HepG2 (cell line): ENCODE data around the gene POLR1E. TPM values are rescaled to one million over a fixed set of nuclear protein-coding genes. Genes with fewer than 3 reads are reported as not detected.

Source experiments
- ATAC-seq: fragments of 200-7000 bp; cut with Tn5 transposase; 3 replicates; pipeline ENCODE4 v1.9.1; 2020; ENCODE audit warnings: mild to moderate bottlenecking, moderate library complexity
- BruUV-seq: library from RNA; stranded (reverse); fragments of 400-500 nt; replicated peaks from 2 replicates; lab custom pipeline; 2021; lab: Mats Ljungman, UMichigan
- CTCF ChIA-PET: fragments of 300-600 bp; formaldehyde crosslinking; extraction: SDS; loops from one replicate; lab custom pipeline; 2021; ENCODE audit warnings: low total read pairs, inconsistent platforms, low intra/inter-chr PET ratio; lab: Yijun Ruan, JAX
- POLR2A ChIA-PET: fragments of 350-600 bp; sonication (Branson Sonifier 250); formaldehyde crosslinking; loops from one replicate; lab custom pipeline; 2020; ENCODE audit warnings: antibody characterized with exemption, inconsistent platforms; lab: Yijun Ruan, JAX
- DNase-seq: peaks from one replicate; pipeline ENCODE4 v3.0.0-alpha.2; 2015; ENCODE audit warnings: low spot score
- FAIRE-seq: peaks from 3 replicates; lab custom pipeline; 2011; peaks lifted over from hg19 to GRCh38; lab: Jason Lieb, UNC
- H2AFZ ChIP-seq: one replicate; pipeline ENCODE4 v1.6.1; 2011; ENCODE audit warnings: low read length, inconsistent platforms
- H3K27ac ChIP-seq: fragments of 300-600 bp; 3 replicates; pipeline ENCODE4 v1.8.0; 2011; ENCODE audit warnings: mixed run types, mild to moderate bottlenecking, mixed read lengths, low read length, inconsistent platforms; ENCODE audit not compliant: insufficient read depth; ENCODE audit errors: extremely low read length
- H3K27me3 ChIP-seq, 2 experiments: fragments of 200-600 bp in 1 of 2; 2 replicates in 1 of 2; 3 replicates in 1 of 2; pipeline versions ENCODE4 v1.6.0 to v1.8.0; 2011; ENCODE audit warnings: low read length in 2 of 2, mild to moderate bottlenecking in 2 of 2, moderate library complexity in 2 of 2, inconsistent platforms in 1 of 2; ENCODE audit not compliant: insufficient read depth in 2 of 2, control insufficient read depth in 1 of 2
- H3K36me3 ChIP-seq, 2 experiments: fragments of 200-600 bp in 1 of 2; replicated peaks in 1 of 2; 2 replicates in 1 of 2; 3 replicates in 1 of 2; pipeline versions ENCODE4 v1.5.1 to v1.8.0; 2011; ENCODE audit warnings: low read length in 2 of 2, inconsistent platforms in 1 of 2; ENCODE audit not compliant: insufficient read depth in 2 of 2, control insufficient read depth in 1 of 2
- H3K4me1 ChIP-seq: 2 replicates; pipeline ENCODE4 v1.5.1; 2012; ENCODE audit warnings: low read length, inconsistent platforms; ENCODE audit not compliant: insufficient read depth
- H3K4me2 ChIP-seq: 2 replicates; pipeline ENCODE4 v1.6.0; 2011; ENCODE audit warnings: low read depth, low read length, inconsistent platforms
- H3K4me3 ChIP-seq, 3 experiments: fragments of 200-600 bp in 1 of 3; sonication (generic), shearing (Covaris generic) in 1 of 3; replicated peaks in 1 of 3; 2 replicates each; pipeline ENCODE4 v1.5.1; 2011 to 2016; ENCODE audit warnings: low read length in 3 of 3, inconsistent platforms in 2 of 3, low read depth in 2 of 3, mild to moderate bottlenecking in 2 of 3, control low read depth in 1 of 3, mixed read lengths in 1 of 3; ENCODE audit not compliant: insufficient read depth in 1 of 3
- H3K79me2 ChIP-seq: one replicate; pipeline ENCODE4 v1.6.1; 2011; ENCODE audit warnings: low read length, inconsistent platforms; ENCODE audit not compliant: insufficient read depth
- H3K9ac ChIP-seq: 2 replicates; pipeline ENCODE4 v1.6.0; 2011; ENCODE audit warnings: mild to moderate bottlenecking, low read depth, low read length, inconsistent platforms; ENCODE audit not compliant: insufficient read depth
- H3K9me3 ChIP-seq: 2 replicates; pipeline ENCODE4 v1.5.1; 2012; ENCODE audit warnings: mild to moderate bottlenecking, low read length
- H4K20me1 ChIP-seq: 2 replicates; pipeline ENCODE4 v1.6.0; 2011; ENCODE audit warnings: inconsistent platforms, mild to moderate bottlenecking, low read length, moderate library complexity; ENCODE audit not compliant: insufficient read depth
- NR1H2 ChIP-seq: sonication (generic); formaldehyde crosslinking; IDR thresholded peaks from 2 replicates; pipeline ENCODE4 v1.8.1; 2022; ENCODE audit warnings: low read depth, missing genetic modification reagents, borderline replicate concordance
- PLSCR1 ChIP-seq: sonication (generic); formaldehyde crosslinking; IDR thresholded peaks from 2 replicates; pipeline ENCODE4 v1.5.0; 2020; ENCODE audit warnings: missing genetic modification reagents, mild to moderate bottlenecking, borderline replicate concordance
- POLR2G ChIP-seq: fragments of 200-400 bp; formaldehyde crosslinking; IDR thresholded peaks from 2 replicates; pipeline ENCODE4 v1.6.1; 2018; ENCODE audit warnings: mild to moderate bottlenecking, low read depth, low read length, moderate library complexity
- SMAD3 ChIP-seq: sonication (generic); formaldehyde crosslinking; IDR thresholded peaks from 2 replicates; pipeline ENCODE4 v1.4.0; 2020; ENCODE audit warnings: missing genetic modification reagents
- SMARCE1 ChIP-seq: fragments of 450-650 bp; IDR thresholded peaks from 2 replicates; pipeline ENCODE4 v1.6.1; 2017; ENCODE audit warnings: borderline replicate concordance
- ZKSCAN8 ChIP-seq: IDR thresholded peaks from 2 replicates; pipeline ENCODE4 v1.6.1; 2016; ENCODE audit warnings: borderline replicate concordance, missing genetic modification reagents, missing compliant biosample characterization
- ZNF678 ChIP-seq: sonication (generic); formaldehyde crosslinking; IDR thresholded peaks from 2 replicates; pipeline ENCODE4 v1.4.0; 2020; ENCODE audit warnings: mild to moderate bottlenecking, missing genetic modification reagents
- ZNF691 ChIP-seq: sonication (generic); formaldehyde crosslinking; IDR thresholded peaks from 2 replicates; pipeline ENCODE4 v1.4.0; 2020; ENCODE audit warnings: missing genetic modification reagents, low read depth, mild to moderate bottlenecking, borderline replicate concordance
- ZSCAN22 ChIP-seq: sonication (generic); formaldehyde crosslinking; IDR thresholded peaks from 2 replicates; pipeline ENCODE4 v1.4.0; 2020; ENCODE audit warnings: mild to moderate bottlenecking, missing genetic modification reagents
- WGBS: methylation state at CpG from one replicate; pipeline ENCODE4 v1.1.6; 2017; ENCODE audit warnings: low lambda C conversion rate; 5-methylcytosine and 5-hydroxymethylcytosine counted together
- in situ Hi-C: cut with HindIII; loops from 2 replicates; pipeline ENCODE4 v1.10.0; 2017; ENCODE audit warnings: low pct_unique_long_range_greater_than_20kb; ENCODE audit not compliant: extremely low pct_ligation_motif_present
- intact Hi-C: fragments of 100-400 bp; cut with micrococcal nuclease; formaldehyde crosslinking; loops from one replicate; pipeline ENCODE4 v1.10.0; 2022; ENCODE audit not compliant: unreplicated experiment
- polyA plus RNA-seq, 8 experiments: library from polyadenylated mRNA; depleted of rRNA in 3 of 8; stranded (reverse) in 7 of 8; unstranded in 1 of 8; fragments of >200 nt; fragmentation: Illumina TruSeq in 4 of 8; extraction: Trizol in 4 of 8; gene quantifications; 2 replicates each; pipeline versions ENCODE4 v1.2.1 to v1.2.3, GENCODE V29; 2011 to 2016; ENCODE audit warnings: low read depth in 4 of 8, missing spikeins in 1 of 8, mixed read lengths in 1 of 8; ENCODE audit not compliant: insufficient read depth in 1 of 8
- total RNA-seq, 5 experiments: library from RNA; depleted of rRNA; stranded (reverse); fragments of >200 nt; fragmentation: Illumina TruSeq; extraction: Trizol; gene quantifications; 2 replicates each; pipeline ENCODE4 v1.2.3, GENCODE V29; 2016; ENCODE audit warnings: low read depth in 1 of 5
- TF ChIP-seq, protein P1 (sequence below): sonication (generic); formaldehyde crosslinking; IDR thresholded peaks from 2 replicates; pipeline ENCODE4 v1.5.1; 2020; ENCODE audit warnings: mild to moderate bottlenecking, missing genetic modification reagents, moderate library complexity
- TF ChIP-seq, protein P2 (sequence below), 2 experiments: sonication (generic) in 1 of 2; formaldehyde crosslinking in 1 of 2; IDR thresholded peaks; 2 replicates each; pipeline versions ENCODE4 v1.4.0 to v1.6.1; 2018 to 2020; ENCODE audit warnings: missing genetic modification reagents in 2 of 2, borderline replicate concordance in 1 of 2, low read depth in 1 of 2, mild to moderate bottlenecking in 1 of 2, missing biosample characterization in 1 of 2
- TF ChIP-seq, protein P3 (sequence below): sonication (generic); formaldehyde crosslinking; IDR thresholded peaks from 2 replicates; pipeline ENCODE4 v1.5.0; 2020; ENCODE audit warnings: mild to moderate bottlenecking, missing genetic modification reagents, moderate library complexity

POLR1E gene
- total and polyA plus RNA-seq, 2 of the 13 experiments (the other 11 are each of a cell fraction or from before 2014, with no cell fraction given): 23.0 to 37.8 TPM

DNA sequence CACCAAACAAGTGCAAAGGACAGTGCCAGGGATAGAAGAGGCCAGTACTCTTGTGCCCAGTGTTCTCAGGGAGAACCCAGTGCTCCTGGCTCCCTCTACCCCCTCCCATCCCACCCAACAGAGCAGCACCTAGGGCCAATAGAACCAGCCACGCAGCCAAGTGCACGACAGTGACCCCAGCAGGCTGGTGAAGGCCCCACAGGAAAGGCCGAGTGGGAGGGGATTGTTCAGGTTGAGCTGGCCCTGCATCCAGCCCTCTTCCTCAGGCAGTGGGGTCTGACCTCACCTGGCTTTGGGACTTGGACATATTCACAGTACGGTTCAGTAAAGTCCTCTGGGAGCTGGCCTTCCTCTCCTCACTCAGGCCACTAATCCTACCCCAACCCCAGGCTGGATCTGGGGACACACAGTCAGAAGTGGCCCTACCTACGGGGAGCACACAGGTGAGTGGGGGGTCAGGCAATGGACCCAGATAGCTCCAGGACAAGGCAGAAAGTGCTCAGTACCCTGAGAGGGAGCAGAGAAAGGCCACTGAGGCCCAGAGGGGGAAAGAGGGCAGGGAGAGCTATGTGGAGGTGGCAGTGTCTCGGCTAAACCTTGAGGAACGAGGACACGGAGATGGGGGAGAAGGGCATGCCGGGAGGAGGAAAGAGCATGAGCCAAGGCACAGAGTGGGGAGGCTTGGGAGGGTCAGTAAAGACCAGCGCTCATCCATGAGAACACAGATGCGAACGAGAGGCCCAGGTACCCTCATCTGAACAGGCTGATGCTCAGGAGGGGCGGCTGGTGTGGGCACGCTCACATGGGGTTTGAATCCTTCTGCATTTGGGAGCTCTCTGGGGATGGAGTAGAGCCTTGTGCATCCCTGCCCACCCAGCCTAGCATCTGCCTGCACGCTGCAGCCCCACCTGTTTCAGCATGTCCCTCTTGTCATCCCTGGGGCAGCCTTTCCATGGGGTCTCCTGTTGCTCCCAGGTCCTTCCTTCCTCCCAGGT, 25.6 kb downstream of the POLR1E start:
- ATAC-seq: peak; percentile 21
- intact Hi-C loops (no loop called here), in situ Hi-C loops (loop anchor here (10.0 kb wide), 1 partner anchor 63 kb away; the partner anchor contains the start of gene FBXO10)
- Histone ChIP-seq H3K9ac (no peak overlapping the region), H2AFZ (no peak overlapping the region), H3K4me3 (no peak overlapping the region), H3K9me3 (no peaks in the 10 kb centered on the region), H3K4me1 (peaks cover 44% of the 10 kb centered on the region), H4K20me1 (no peaks in the 10 kb centered on the region), H3K4me2 (no peak overlapping the region), H3K27ac (no peak overlapping the region), H3K36me3 (no peaks in the 10 kb centered on the region; a peak in 1 of 5 replicates), H3K79me2 (no peaks in the 10 kb centered on the region), H3K27me3 (no peaks in the 10 kb centered on the region)
- peak; percentile 29 for DNase-seq
- CTCF ChIA-PET: no interaction called here
- POLR2A ChIA-PET: no interaction called here
- no TSS peak for BruUV-seq
- FAIRE-seq: no peak
- 93% methylated on average over 14 of the region's 15 CpGs for WGBS
- TF ChIP-seq ZNF691 (CRISPR knock-in tag) (no peak), PLSCR1 (no peak), ZNF678 (CRISPR knock-in tag) (no peak), ZKSCAN8 (CRISPR knock-in tag) (no peak), SMARCE1 (no peak), POLR2G (peak; percentile 45), NR1H2 (CRISPR knock-in tag) (no peak), ZSCAN22 (CRISPR knock-in tag) (no peak), SMAD3 (CRISPR knock-in tag) (no peak)
- TF ChIP-seq, protein P1, sequence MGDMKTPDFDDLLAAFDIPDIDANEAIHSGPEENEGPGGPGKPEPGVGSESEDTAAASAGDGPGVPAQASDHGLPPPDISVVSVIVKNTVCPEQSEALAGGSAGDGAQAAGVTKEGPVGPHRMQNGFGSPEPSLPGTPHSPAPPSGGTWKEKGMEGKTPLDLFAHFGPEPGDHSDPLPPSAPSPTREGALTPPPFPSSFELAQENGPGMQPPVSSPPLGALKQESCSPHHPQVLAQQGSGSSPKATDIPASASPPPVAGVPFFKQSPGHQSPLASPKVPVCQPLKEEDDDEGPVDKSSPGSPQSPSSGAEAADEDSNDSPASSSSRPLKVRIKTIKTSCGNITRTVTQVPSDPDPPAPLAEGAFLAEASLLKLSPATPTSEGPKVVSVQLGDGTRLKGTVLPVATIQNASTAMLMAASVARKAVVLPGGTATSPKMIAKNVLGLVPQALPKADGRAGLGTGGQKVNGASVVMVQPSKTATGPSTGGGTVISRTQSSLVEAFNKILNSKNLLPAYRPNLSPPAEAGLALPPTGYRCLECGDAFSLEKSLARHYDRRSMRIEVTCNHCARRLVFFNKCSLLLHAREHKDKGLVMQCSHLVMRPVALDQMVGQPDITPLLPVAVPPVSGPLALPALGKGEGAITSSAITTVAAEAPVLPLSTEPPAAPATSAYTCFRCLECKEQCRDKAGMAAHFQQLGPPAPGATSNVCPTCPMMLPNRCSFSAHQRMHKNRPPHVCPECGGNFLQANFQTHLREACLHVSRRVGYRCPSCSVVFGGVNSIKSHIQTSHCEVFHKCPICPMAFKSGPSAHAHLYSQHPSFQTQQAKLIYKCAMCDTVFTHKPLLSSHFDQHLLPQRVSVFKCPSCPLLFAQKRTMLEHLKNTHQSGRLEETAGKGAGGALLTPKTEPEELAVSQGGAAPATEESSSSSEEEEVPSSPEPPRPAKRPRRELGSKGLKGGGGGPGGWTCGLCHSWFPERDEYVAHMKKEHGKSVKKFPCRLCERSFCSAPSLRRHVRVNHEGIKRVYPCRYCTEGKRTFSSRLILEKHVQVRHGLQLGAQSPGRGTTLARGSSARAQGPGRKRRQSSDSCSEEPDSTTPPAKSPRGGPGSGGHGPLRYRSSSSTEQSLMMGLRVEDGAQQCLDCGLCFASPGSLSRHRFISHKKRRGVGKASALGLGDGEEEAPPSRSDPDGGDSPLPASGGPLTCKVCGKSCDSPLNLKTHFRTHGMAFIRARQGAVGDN: peak; percentile 31
- TF ChIP-seq, protein P2, sequence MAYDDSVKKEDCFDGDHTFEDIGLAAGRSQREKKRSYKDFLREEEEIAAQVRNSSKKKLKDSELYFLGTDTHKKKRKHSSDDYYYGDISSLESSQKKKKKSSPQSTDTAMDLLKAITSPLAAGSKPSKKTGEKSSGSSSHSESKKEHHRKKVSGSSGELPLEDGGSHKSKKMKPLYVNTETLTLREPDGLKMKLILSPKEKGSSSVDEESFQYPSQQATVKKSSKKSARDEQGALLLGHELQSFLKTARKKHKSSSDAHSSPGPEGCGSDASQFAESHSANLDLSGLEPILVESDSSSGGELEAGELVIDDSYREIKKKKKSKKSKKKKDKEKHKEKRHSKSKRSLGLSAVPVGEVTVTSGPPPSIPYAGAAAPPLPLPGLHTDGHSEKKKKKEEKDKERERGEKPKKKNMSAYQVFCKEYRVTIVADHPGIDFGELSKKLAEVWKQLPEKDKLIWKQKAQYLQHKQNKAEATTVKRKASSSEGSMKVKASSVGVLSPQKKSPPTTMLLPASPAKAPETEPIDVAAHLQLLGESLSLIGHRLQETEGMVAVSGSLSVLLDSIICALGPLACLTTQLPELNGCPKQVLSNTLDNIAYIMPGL (CRISPR knock-in tag; IDR thresholded peaks at IDR 0.05; ENCODE audit: borderline replicate concordance in 1 of 2, low read depth in 1 of 2): no peak
- TF ChIP-seq, protein P3, sequence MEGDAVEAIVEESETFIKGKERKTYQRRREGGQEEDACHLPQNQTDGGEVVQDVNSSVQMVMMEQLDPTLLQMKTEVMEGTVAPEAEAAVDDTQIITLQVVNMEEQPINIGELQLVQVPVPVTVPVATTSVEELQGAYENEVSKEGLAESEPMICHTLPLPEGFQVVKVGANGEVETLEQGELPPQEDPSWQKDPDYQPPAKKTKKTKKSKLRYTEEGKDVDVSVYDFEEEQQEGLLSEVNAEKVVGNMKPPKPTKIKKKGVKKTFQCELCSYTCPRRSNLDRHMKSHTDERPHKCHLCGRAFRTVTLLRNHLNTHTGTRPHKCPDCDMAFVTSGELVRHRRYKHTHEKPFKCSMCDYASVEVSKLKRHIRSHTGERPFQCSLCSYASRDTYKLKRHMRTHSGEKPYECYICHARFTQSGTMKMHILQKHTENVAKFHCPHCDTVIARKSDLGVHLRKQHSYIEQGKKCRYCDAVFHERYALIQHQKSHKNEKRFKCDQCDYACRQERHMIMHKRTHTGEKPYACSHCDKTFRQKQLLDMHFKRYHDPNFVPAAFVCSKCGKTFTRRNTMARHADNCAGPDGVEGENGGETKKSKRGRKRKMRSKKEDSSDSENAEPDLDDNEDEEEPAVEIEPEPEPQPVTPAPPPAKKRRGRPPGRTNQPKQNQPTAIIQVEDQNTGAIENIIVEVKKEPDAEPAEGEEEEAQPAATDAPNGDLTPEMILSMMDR (CRISPR knock-in tag): peak; percentile 56
